Measurements from ENCODE around the gene CD7. TPM values are rescaled to one million over a fixed set of nuclear protein-coding genes. Genes with fewer than 3 reads are reported as not detected.

CD7 gene
- total and polyA plus RNA-seq, 9 of the 15 experiments (the other 6 are each of a cell fraction or from before 2014, with no cell fraction given), result 0.21 to 0.35 TPM; not detected in 7

GRCh38 chr17:82351254-82351712 lies 33.9 kb upstream of the CD7 start:
- Histone ChIP-seq H3K4me3 (no peak overlapping the region), H3K9me1 (ENCODE audit: control insufficient read depth, insufficient read depth, low read length) (no peaks in the 10 kb centered on the region), H2AFZ (ENCODE audit: low read depth, low read length) (no peak overlapping the region), H3K9ac (ENCODE audit: insufficient read depth in 1 of 2, low read depth in 2 of 2, low read length in 2 of 2) (no peak overlapping the region; a peak in 1 of 4 replicates), H3K36me3 (ENCODE audit: control insufficient read depth, insufficient read depth, low read length) (no peaks in the 10 kb centered on the region), H4K20me1 (replicated peaks; ENCODE audit: control insufficient read depth, insufficient read depth, low read length) (no peaks in the 10 kb centered on the region), H3K79me2 (ENCODE audit: control insufficient read depth, insufficient read depth, low read length) (no peaks in the 10 kb centered on the region), H3K9me3 (replicated peaks; ENCODE audit: control insufficient read depth, insufficient read depth, low read depth, low read length) (no peaks in the 10 kb centered on the region), H3K27me3 (ENCODE audit: control insufficient read depth in 2 of 2, insufficient read depth in 2 of 2, low read length in 2 of 2) (no peaks in the 10 kb centered on the region), H3K4me2 (ENCODE audit: insufficient read depth, low read length) (no peak overlapping the region), H3K4me1 (replicated peaks in 1 of 2; ENCODE audit: control insufficient read depth in 2 of 2, insufficient read depth in 2 of 2, low read length in 2 of 2) (peaks cover 17 to 59% of the 10 kb centered on the region in 2 experiments; a peak in 4 of 5 replicates), H3K27ac (ENCODE audit: extremely low read depth, low read depth, low read length) (no peak overlapping the region)
- ATAC-seq, result no peak
- 44% methylated on average over 19 of the region's 21 CpGs for WGBS (ENCODE audit: insufficient coverage, low coverage, missing lambda C conversion rate)
- no peak for FAIRE-seq
- POLR2A ChIA-PET, result interaction anchor here (1.1 kb wide), 1 partner anchor 64 kb away, joined by 4 read pairs; no protein-coding TSS in a partner anchor
- in situ Hi-C loops (cut with MboI) (loop anchor here (5.0 kb wide), 2 partner anchors 206 to 431 kb away; no protein-coding TSS in a partner anchor), intact Hi-C loops (cut with micrococcal nuclease) (loop anchor here (1.0 to 10.0 kb wide), 4 partner anchors 63 to 416 kb away; no protein-coding TSS in a partner anchor)
- no TSS peak for BruUV-seq (replicated peaks)
- DNase-seq (ENCODE audit: extremely low read depth in 1 of 4, low spot score in 3 of 4), result no peak
- CTCF ChIA-PET (ENCODE audit: low intra/inter-chr PET ratio), result interaction anchor here (1.0 to 2.1 kb wide), 7 partner anchors 37 to 416 kb away, joined by 3 to 12 read pairs (median 5); no protein-coding TSS in a partner anchor
- TF ChIP-seq CC2D1A (IDR thresholded peaks at IDR 0.05) (no peak), MEF2D (tag; conservative IDR thresholded peaks at IDR 0.05; ENCODE audit: low read depth) (no peak), ZNF57 (CRISPR knock-in tag; IDR thresholded peaks at IDR 0.05) (no peak), ATF6 (CRISPR knock-in tag; IDR thresholded peaks at IDR 0.05) (no peak), ZNF740 (CRISPR knock-in tag; IDR thresholded peaks at IDR 0.05) (no peak), ZNF740 (tag; IDR thresholded peaks at IDR 0.05) (no peak), KDM5B (IDR thresholded peaks at IDR 0.05; ENCODE audit: insufficient replicate concordance, low read depth, low read length) (no peak), ZNF444 (CRISPR knock-in tag; IDR thresholded peaks at IDR 0.05) (no peak), EHMT2 (IDR thresholded peaks at IDR 0.05) (no peak), YBX1 (IDR thresholded peaks at IDR 0.05) (no peak), IRF9 (tag; IDR thresholded peaks at IDR 0.05) (no peak), ZC3H8 (IDR thresholded peaks at IDR 0.05) (no peak), THAP12 (CRISPR knock-in tag; IDR thresholded peaks at IDR 0.05) (no peak)
- TF ChIP-seq, protein P1, sequence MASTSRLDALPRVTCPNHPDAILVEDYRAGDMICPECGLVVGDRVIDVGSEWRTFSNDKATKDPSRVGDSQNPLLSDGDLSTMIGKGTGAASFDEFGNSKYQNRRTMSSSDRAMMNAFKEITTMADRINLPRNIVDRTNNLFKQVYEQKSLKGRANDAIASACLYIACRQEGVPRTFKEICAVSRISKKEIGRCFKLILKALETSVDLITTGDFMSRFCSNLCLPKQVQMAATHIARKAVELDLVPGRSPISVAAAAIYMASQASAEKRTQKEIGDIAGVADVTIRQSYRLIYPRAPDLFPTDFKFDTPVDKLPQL (IDR thresholded peaks at IDR 0.05; ENCODE audit: extremely low read depth, insufficient read length), result no peak

Data from K562 (cell line).